ENCODE results near the gene MYOZ3.

MYOZ3 gene, protein sequence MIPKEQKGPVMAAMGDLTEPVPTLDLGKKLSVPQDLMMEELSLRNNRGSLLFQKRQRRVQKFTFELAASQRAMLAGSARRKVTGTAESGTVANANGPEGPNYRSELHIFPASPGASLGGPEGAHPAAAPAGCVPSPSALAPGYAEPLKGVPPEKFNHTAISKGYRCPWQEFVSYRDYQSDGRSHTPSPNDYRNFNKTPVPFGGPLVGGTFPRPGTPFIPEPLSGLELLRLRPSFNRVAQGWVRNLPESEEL

DNA sequence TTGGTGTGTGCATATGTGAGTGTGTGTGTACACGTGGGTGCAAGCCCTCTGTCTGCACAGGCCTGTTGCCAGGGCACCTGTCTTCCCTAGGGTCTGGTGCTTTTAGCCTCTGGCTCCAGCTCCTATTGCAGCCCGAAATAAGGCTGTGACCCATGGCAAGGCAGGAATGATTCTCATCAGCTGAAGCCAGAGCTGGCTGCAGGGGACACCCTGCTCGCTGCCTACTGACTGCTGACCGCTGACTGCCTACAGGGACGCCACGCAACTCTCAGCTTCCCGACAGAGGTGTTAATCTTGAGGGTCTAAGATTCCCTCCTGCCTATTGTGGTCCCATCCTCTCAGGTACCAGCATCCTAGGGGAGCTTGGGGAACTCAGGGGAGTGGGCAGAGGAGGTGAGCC is at the start of gene MYOZ3:
MYOZ3 (plus strand) TSS at position 166 of the 400 bp plus-strand sequence. CDS start 1,691 bp downstream, outside the sequence.
- peak; percentile 28 for DNase-seq

DNA sequence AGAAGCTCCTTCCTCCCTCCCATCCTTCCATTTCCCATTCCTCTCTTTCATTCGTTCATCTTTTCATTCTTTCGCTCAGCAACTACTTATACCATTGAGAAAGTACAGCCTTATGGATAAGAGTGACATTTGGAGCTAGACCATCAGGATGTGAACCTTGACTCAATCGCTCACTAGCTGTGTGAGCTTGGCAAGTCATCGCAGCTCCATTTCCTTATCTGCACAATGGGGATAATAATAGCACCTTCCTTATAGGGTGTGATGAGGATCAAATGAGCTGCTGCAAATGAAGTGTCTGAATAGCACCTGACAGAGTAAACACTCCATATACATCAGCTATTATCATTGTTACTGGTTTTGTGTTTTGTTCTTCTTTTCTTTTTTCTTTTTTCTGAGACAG is 48.6 kb upstream of the MYOZ3 start:
- DNase-seq = no peak

DNA sequence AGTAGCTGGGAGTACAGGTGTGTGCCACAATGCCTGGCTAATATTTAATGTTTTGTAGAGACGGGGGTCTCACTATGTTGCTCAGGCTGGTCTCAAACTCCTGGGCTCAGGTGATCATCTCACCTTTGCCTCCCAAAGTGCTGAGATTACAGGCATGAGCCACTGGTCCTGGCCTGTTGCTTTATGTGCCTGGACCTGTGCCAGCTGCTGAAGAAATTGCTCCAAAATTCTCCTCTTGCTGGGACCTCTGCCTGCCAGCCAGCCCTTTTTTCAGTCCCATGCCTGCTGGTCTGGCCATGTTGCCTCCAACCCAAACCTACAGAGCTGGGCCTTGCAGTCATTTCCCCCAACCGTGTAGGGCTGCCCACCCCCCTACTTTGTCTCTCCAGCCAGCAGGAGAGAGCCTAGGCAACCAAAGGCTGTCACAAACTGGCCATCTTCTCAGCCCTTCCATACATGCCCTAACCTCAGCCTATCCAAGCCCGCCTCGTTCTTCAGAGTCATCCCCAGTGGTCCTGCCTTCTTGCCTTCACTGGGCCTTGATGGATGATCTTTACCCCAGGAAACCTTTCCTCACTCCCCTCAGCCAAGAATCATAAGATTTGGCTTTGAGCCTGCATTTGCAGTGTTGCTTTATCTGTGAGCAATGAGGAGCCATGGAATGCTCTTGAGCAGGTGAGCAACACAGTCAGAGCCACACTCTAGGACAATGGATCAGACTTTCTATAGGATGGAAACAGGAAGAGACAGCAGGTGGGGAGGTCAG is 48.0 kb upstream of the MYOZ3 start:
- DNase-seq = no peak

DNA sequence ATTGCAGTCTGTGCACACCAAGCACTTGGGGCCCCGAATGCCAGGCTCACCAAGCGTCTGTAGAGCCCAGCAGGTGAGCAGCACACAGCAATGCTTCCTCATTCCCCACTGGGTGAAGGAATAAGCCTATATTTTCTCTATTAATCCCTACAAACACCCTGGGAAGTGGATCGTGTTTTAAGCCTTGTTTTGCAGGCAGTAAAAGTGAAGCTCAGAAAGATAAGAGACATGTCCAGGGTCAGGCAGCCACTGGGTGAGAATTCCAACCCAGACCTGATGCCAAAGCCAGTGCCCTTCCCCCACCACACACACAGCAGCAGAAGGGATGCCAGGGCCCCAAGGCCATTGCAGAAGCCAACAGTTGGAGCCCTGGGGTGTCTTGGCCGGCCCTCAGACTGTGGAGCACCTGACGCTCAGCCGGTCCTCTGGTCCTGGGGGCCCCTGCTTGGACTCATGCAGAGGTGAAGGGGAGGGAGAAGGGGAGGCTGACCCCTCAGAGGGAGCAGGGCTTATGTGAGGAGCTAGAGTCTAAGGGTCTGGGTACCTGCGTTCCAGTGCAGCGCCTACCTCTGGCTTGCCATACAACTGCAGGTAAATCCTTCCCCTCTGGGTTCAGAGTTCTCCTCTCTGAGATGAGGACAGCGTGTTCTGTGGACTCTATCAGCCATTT is 46.9 kb upstream of the MYOZ3 start:
- DNase-seq = no peak

DNA sequence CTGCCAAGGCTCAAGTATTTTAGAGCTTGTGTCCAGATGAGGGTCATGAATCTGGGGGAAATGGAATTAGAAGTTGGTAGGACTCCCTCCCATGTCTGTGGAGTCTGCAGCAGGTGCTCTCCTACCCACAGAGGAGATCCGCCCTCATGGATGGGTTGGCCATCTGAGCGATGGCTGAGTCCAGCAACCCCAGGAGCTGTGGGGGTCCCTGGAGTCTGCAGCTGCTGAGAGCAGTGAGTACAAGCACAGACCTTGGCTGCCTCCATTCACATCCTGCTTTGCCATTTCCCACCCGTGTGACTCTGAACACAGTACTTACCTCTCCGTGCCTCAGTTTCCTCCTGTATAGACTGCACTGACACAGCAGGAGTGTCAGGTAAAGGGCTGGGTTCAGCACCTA is 46.4 kb upstream of the MYOZ3 start:
- no peak for DNase-seq

DNA sequence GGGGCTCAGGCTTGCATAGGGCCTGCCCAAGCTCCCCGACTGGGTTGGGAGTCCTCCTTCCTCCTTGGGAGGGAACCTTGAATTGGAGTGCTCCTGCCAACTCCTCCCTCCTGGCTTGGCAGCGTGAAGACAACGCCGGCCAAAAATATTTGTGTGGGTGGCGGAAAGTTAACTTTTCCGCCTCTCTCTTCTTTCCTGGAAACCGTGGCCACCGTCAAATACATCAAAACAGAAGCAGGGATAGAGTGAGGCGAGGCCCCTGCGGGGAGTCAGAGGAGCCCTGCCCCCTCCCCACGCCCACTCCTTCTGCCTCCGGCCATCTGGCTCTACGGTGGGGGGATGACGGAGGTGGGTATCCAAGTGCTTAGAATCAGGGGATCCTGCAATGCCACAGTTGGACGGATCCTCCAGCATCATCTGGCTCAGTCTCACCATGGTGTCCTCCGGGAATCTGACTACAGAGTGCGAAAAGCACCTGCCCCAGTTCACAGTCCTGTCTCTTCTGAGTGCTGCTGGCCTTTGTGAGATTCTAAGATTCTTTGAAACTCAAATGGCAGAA is 45.8 kb upstream of the MYOZ3 start:
- DNase-seq = no peak

DNA sequence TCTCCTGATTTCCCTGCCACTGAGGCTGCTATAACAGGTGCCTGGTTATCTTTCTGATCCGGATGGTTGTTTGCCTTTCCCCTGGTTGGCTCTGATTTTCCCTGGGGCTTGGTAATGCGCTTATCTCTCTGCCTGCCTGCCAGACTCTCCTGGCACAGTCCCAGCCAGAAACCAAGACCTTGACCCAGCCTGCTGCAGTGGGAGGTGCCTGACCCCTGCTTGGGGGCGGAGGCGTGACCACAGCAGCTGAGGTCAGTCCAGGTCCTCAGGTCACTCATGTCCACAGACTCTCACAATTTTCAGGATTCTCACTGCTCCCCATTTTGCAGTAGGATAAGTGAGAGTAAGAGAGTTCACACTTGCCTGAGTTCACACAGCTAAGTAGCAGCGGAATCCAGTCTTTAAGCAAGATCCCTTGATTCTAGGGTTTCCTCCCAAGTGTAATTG is 45.0 kb upstream of the MYOZ3 start:
- no peak for DNase-seq

DNA sequence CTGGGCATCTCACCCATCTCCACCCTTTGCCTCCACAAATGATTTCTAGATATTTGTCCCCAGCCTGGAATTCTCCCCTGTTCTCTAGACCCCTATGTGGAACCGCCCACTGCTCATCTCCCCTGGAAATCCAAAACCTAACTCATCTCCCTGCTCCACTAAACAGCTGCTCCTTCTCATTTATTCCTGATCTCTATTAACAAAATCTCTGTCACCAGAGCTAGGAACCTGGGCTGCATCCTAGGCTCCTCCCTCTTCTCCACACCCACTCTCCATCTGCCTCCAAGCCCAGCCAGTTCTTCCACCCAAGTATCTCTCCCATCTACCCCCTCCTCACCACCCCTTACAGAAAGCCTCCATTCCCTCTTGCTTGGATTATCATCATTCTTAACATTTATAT is 44.5 kb upstream of the MYOZ3 start:
- DNase-seq = no peak

DNA sequence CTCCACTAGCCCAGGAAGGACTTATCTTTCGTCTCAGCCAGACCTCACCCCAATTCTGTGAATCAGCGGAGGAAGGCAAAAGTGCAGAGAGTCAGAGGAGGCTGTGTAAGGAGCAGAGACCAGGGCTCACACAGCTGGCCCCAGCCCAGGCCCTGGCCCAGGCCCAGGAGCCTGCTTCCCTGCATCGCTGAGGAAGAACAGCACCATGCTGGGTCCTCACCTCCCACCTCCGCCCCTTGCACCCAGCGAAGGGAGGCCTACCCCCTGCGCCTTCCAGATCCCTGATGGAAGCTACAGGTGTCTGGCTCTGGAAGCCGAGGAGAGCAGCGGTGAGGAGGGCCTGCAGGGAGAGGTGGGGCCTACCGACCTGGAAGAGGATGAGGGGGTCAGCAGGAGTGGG is 42.9 kb upstream of the MYOZ3 start:
- no peak for DNase-seq

DNA sequence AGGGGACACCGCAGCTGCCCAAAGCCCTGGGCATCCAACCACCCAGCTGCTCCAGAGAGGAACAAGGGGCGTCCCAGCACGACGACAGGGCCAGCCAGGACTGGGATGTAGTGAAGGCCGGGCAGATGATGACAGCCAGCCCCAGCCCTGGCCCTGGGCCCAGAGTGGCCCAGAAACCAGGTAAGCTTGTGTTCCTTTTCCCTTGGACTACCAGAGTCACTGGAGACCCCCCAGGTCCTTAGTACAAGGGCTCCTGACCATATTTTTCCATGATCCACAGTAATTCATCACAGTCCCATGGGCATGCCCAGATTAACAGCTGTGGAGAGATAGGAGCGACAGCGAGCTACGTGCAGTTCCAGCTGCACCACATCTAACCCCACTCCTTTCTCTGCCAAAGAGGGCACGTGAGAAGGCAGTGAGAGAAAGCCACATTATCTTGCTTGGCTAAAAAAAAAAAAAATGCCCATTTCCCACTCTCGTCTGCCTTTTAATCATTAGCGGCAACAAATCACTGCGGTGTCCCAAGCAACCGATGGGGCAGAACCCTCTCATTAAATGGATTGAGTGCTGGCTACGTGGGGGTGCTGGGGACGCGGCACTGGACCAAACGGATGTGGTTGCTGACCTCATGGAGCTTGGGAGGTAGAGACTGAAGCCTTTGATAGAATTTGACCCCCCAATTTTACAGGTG is 42.3 kb upstream of the MYOZ3 start:
- DNase-seq = no peak

DNA sequence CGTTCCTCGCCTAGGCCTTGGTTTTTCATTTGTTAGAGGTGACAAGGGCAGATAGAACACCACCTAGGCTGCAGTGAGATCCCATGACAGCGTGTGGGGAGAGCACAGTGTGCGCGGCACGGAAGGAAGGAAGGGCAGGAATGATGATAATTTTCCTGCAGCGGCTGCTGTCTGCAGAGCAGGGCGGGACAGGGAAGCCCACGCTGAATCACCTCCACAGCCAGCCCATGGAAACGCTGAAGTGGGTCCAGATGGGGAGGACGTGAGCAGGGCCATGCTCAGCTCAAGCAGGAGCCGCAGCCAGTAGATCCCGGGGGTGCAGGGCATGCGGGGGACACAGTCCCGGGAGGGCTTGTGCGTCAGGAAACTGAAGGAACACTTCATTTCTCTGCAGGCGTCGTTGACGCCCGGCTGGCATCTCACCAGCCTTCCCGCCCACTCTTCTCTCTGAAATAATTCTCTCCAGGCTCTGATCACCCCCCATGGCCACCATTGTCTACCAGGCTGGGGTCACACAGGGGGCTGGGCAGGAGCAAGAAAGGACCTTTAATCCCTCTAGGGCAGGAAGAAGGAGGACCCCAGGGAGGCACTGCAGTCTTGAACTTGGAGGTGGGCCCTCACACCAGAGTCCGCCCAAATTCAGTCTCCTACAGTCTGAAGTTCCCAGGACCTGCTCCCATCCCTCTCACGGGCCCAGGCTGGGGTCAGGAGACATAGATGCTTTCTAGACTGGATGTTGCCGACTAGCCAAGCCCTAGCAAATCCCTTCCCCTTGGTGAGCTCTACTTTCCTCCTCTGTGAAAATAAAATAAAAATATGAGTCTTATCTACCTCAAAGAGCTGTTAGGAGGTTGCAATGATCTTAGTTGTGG is 41.5 kb upstream of the MYOZ3 start:
- no peak for DNase-seq

DNA sequence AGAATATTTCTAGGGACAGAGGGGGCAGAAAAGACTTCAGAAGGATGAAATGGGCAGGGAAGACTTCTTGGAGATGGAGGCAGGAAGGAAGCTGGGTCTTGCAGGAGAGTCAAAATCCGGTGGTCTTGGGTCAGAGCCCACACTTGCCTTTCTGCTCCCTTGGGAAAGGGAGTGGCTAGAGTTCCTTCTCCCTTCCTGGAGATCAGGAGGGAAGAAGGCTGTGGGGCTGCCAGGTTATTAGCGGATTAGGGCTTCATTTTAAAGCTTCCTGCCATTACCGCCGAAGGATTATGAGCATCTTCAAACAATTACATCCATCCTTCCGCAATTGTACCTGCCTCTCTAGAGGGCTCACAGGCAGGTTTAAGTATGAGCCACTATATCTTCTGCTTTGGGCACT is 39.8 kb upstream of the MYOZ3 start:
- DNase-seq = no peak

DNA sequence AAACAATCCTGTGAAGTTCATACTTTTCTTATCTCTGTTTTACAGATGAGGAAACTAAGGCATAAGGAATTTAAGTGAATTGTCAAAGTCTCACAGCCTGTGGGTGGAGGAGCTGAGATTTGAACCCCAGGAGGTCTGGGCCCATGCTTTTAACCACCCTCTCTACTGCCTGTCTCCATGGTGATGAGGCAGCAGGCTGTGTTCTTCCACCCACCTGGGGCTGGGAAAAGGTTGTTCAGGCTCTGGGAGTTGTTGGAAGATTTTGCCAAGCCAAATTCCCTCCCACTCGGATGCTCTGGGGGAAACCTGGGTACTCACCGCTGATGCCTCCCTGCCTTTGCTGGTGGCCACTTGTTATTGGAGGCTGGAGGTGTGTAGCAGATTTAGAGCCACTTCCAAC is 38.9 kb upstream of the MYOZ3 start:
- no peak for DNase-seq

DNA sequence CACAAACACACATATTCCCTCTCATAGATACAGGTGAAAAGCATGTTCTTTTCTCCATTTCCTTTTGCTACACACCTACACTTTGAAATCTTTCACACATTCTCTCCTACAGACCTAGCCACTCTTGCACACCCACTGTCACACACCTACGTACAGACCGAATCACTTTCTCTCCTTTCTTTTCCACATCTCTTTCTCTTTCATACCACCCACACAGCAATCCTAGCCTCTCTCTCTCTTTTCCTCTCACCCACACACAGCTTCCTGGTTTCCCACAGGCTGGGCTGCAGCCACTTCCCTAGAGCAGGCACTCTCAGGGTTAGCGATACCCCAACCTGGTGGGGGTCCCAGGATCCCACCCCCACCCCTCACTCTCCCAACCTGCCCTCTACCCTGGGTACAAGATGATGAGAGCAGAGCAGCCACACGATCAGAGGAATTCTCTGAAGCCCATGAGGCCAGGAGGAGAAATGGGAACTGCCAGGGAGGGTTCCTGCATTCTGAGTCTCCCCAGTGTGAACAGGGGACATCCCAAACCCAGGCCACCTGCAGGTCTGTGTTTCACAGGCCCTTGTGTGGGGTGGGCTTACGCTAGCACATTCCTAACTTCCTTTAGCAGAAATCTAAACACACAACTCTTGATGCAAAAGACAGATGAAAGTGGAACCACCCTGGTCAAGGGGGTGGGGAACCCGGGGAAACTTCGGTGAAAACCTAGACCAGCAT is 37.7 kb upstream of the MYOZ3 start:
- DNase-seq = no peak

DNA sequence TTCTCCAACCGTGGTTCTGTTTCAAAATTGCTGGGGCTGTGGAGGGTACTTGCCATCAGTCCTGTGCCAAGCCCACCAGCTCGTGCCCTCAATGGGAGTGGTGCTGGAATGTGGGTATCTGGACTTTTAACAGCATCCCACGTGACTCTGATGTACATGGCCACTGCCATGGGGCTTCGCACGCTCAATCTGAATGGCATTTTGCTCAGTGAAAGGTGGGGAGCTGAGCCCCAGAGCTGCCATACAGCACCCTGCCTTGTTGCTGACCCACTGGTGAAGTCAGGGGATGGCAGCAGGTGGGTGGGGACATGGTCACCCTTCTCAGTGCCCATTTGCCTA is 37.2 kb upstream of the MYOZ3 start:
- no peak for DNase-seq

DNA sequence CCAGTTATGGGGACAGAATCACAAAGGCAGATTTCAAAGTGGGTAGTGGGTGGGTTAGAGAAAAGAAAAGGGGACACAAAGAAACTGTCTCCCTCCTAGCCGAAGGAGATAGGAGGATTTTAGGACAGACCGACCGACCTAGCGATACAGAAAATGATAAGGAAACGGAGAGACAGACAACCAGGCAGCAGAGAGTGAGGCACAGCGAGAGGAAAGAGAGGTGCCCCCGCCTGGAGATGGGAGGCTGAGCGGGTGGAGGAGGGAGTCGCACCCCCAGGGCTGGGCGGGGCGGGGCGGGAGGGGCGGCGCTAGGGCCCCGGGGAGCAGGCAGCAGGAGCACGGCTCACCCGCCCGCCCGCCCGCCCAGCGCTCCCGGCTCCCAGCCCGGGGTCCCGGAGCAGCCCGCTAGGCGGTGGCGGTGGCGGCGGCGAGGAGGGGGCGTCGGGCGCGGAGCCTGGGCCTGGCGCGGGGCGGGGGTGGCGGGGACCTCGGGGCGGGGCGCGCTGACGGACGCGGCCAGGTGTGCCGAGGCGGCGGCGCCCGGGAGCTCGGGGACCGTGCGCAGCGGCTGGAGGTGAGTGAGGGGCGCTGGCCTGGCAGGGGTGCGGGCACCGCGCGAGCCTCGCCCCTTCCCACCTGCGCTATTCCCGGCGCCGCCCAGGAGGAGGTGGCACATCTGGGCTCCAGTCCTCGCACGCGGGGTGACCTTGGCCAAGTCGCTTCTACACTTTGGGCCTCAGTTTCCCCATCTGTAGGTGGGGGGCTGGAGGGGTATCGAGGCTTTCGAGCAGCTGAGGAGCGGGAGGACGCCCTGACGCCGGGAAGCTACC is 36.5 kb upstream of the MYOZ3 start:
- DNase-seq = peak; percentile 64

DNA sequence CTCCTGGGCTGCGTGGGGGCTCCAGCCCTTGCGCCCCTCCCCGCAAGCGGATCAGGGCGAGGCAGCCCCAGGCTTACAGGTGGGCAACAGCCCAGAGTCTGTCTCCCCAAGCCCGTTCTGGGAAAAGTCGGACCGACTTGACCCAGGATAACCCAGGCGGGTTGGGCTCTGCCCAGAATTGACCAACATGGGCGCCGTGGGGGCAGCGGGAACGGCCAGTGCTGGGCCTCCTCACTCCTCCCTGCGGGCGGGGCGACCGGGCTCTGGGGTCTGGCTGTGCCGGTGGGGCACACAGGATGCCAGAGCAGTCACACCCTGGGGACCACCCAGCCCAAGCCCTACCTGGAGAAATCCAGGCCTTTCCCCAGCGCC is 35.9 kb upstream of the MYOZ3 start:
- DNase-seq = no peak

DNA sequence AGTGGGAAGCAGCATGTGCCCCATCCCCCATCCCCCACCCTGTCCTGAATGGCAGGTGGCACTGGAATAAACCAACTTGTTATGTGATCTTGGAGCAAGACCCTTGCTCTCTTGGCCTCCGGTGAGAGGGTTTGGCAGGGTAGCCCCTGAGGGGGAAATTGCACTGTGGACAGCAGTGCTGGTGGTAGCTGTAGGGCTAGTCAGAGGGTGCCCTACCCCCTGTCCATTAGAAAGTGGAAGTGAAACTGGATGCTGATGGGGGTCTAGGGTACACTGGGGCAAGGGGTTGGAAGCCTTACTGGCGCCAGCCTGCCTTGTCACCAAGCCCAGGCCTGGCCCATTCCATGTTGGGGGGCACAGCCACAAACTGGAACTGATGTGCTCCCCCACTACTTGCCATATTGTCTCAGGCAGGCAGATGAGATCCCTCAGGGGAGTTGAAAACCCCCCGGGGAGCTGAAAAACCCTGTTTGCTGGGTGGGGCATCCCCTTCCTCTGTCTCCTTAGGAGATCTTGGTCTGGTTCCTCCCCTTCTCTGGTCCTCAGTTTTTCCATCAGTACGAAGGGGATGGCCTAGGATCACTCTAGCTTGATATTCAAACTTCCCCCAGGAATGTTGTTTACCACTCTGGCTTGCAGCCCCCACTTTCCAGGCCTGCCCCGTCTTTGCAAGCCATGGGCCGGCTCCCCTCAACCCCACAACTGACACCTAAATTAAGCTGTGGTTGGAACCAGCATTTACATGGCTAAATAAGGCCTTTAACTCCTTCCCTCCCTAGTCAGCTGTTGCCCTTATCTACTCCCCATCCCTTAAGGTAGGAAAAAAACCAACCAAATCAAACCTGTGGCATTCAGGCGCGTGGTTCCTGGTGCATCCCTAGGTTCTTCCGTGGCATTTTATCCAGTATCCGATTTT is 35.0 kb upstream of the MYOZ3 start:
- DNase-seq = no peak

DNA sequence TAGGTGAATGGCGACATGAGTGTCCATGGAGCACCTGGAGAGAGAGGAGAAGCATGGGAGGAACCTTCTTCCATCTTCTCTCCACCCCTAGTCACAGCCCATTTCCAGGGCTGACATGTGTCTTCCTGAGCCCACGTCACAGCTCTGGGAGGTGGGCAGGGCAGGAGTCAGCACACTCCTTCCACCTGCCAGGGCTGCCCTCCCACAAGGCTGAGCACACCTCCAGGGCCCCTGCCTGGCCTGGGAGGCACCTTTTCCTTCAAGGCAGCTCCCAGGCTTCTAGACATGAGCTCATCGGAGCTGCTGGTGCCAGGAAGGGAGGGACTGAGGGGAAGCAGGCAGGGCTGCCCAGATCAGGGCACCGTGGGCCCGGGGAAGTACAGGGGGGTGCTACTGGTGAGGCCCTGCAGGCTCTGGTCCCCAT is 34.2 kb upstream of the MYOZ3 start:
- DNase-seq = no peak

Measured in activated effector memory CD4-positive, alpha-beta T cell treated with anti-CD3 and anti-CD28 coated beads, Interleukin-2, amount 50 U/mL, for 16 hours (primary cell).